Tibial nerve (tissue), 4 donors: Measurements from ENCODE around the gene EML5.

ENCODE experiments used
- CTCF ChIP-seq, 5 experiments: fragments of 200-600 bp in 3 of 5; fragments of 450-650 bp in 2 of 5; sonication (generic) in 3 of 5; IDR thresholded peaks; one replicate each; pipeline ENCODE4 v1.5.1; 2016 to 2019; ENCODE audit warnings: antibody characterized with exemption in 5 of 5, mild to moderate bottlenecking in 3 of 5, moderate library complexity in 2 of 5
- EP300 ChIP-seq, 2 donors: sonication (generic); formaldehyde crosslinking; IDR thresholded peaks; one replicate each; pipeline ENCODE4 v1.6.1; 2017; ENCODE audit warnings: antibody characterized with exemption in 2 of 2, mild to moderate bottlenecking in 1 of 2

- TF ChIP-seq CTCF (IDR thresholded peaks at IDR 0.05) (no peak), EP300 (IDR thresholded peaks at IDR 0.05) (no peak)
Observed at GRCh38 chr14:88749139-88749538, 43.6 kb downstream of the EML5 start.
